OCI-LY1 (cell line): ENCODE results near the gene FARSB.

ENCODE experiments used
- H2AFZ ChIP-seq: fragments of 200-600 bp; sonication (generic), shearing (Covaris generic); 2 replicates; pipeline ENCODE4 v1.6.0; 2014; ENCODE audit warnings: antibody characterized with exemption, mild to moderate bottlenecking, low read length
- H3F3A ChIP-seq: fragments of 200-600 bp; sonication (generic), shearing (Covaris generic); 2 replicates; pipeline ENCODE4 v1.6.0; 2014; ENCODE audit warnings: mild to moderate bottlenecking, antibody characterized with exemption, low read length, moderate library complexity; ENCODE audit not compliant: insufficient read depth
- H3K27ac ChIP-seq: fragments of 200-600 bp; sonication (generic); 2 replicates; pipeline ENCODE4 v1.5.1; 2014; ENCODE audit warnings: low read length, mixed run types, mild to moderate bottlenecking, low read depth; ENCODE audit not compliant: poor library complexity, severe bottlenecking
- H3K27me3 ChIP-seq: fragments of 200-600 bp; sonication (generic); 2 replicates; pipeline ENCODE4 v1.6.0; 2014; ENCODE audit warnings: antibody characterized with exemption, mild to moderate bottlenecking, low read length, moderate library complexity; ENCODE audit not compliant: insufficient read depth
- H3K36me3 ChIP-seq: fragments of 200-600 bp; sonication (generic); 2 replicates; pipeline ENCODE4 v1.6.1; 2014; ENCODE audit warnings: mild to moderate bottlenecking, antibody characterized with exemption, low read length, moderate library complexity, mixed read lengths; ENCODE audit not compliant: insufficient read depth
- H3K4me1 ChIP-seq: fragments of 200-600 bp; sonication (generic); 2 replicates; pipeline ENCODE4 v1.5.1; 2014; ENCODE audit warnings: mild to moderate bottlenecking, low read length, moderate library complexity; ENCODE audit not compliant: insufficient read depth, severe bottlenecking
- H3K4me2 ChIP-seq: fragments of 200-600 bp; sonication (generic), shearing (Covaris generic); 2 replicates; pipeline ENCODE4 v1.6.1; 2014; ENCODE audit warnings: low read length
- H3K4me3 ChIP-seq: fragments of 200-600 bp; sonication (generic); 2 replicates; pipeline ENCODE4 v1.5.1; 2014; ENCODE audit warnings: low read length, low read depth, mild to moderate bottlenecking, mixed read lengths; ENCODE audit not compliant: poor library complexity, severe bottlenecking
- H3K79me2 ChIP-seq: fragments of 200-600 bp; shearing (Covaris generic); 2 replicates; pipeline ENCODE4 v1.6.1; 2016; ENCODE audit warnings: mixed run types, low read length, mixed read lengths; ENCODE audit not compliant: insufficient read depth
- H3K9ac ChIP-seq: fragments of 200-600 bp; sonication (generic), shearing (Covaris generic); 2 replicates; pipeline ENCODE4 v1.6.1; 2014; ENCODE audit warnings: mild to moderate bottlenecking, low read length, mixed read lengths
- H3K9me2 ChIP-seq: fragments of 200-600 bp; sonication (generic), shearing (Covaris generic); 2 replicates; pipeline ENCODE4 v1.6.1; 2014; ENCODE audit warnings: low read depth, mild to moderate bottlenecking, low read length, mixed read lengths
- H3K9me3 ChIP-seq: fragments of 200-600 bp; shearing (Covaris generic); 2 replicates; pipeline ENCODE4 v1.6.1; 2014; ENCODE audit warnings: low read length, mixed read lengths
- H4K20me1 ChIP-seq: fragments of 200-600 bp; sonication (generic), shearing (Covaris generic); 2 replicates; pipeline ENCODE4 v1.6.0; 2016; ENCODE audit warnings: mild to moderate bottlenecking, low read length; ENCODE audit not compliant: insufficient read depth
- EZH2 ChIP-seq: fragments of 200-600 bp; sonication (generic), shearing (Covaris generic); IDR thresholded peaks from 2 replicates; pipeline ENCODE4 v1.8.0; 2017; ENCODE audit warnings: borderline replicate concordance, mixed run types, mild to moderate bottlenecking, antibody characterized with exemption, low read length, moderate library complexity, mixed read lengths
- TF ChIP-seq, protein P1 (sequence below): fragments of 200-600 bp; sonication (generic), shearing (Covaris generic); IDR thresholded peaks from 2 replicates; pipeline ENCODE4 v1.5.1; 2017; ENCODE audit warnings: mild to moderate bottlenecking, antibody characterized with exemption, low read length, moderate library complexity, mixed read lengths

Gene FARSB

DNA sequence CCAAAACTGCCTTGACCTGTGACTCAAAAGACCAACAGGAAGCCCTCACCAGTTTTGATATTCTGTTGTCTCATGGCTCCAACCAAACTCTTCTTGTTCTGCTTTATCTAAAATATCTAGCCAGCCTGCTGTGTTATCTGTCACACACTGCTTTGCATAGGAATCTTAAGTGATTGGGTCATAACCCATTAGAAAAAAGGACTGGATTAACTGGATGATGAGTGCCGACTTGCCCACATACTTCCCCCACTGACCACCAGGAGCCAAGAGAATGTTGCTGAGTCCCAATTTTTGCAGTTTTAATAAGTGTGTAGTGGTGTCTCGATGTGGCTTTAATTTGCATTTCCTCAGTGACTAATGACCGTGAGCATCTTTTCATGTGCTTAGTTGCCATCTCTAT lies 22.1 kb upstream of the FARSB start:
- H3K36me3 ChIP-seq, result no peaks in the 10 kb centered on the region
- TF ChIP-seq EZH2, result no peak
- TF ChIP-seq, protein P1, sequence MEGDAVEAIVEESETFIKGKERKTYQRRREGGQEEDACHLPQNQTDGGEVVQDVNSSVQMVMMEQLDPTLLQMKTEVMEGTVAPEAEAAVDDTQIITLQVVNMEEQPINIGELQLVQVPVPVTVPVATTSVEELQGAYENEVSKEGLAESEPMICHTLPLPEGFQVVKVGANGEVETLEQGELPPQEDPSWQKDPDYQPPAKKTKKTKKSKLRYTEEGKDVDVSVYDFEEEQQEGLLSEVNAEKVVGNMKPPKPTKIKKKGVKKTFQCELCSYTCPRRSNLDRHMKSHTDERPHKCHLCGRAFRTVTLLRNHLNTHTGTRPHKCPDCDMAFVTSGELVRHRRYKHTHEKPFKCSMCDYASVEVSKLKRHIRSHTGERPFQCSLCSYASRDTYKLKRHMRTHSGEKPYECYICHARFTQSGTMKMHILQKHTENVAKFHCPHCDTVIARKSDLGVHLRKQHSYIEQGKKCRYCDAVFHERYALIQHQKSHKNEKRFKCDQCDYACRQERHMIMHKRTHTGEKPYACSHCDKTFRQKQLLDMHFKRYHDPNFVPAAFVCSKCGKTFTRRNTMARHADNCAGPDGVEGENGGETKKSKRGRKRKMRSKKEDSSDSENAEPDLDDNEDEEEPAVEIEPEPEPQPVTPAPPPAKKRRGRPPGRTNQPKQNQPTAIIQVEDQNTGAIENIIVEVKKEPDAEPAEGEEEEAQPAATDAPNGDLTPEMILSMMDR, result no peak
- H3K27ac ChIP-seq, result no peak overlapping the region
- H3K4me2 ChIP-seq, result no peak overlapping the region
- no peaks in the 10 kb centered on the region for H4K20me1 ChIP-seq
- H2AFZ ChIP-seq, result no peak overlapping the region
- H3K9me2 ChIP-seq, result no peaks in the 10 kb centered on the region
- no peaks in the 10 kb centered on the region for H3K9me3 ChIP-seq
- no peak overlapping the region for H3K4me3 ChIP-seq
- no peaks in the 10 kb centered on the region for H3K27me3 ChIP-seq
- no peaks in the 10 kb centered on the region for H3F3A ChIP-seq
- H3K4me1 ChIP-seq, result no peaks in the 10 kb centered on the region
- no peaks in the 10 kb centered on the region for H3K79me2 ChIP-seq
- H3K9ac ChIP-seq, result no peak overlapping the region

DNA sequence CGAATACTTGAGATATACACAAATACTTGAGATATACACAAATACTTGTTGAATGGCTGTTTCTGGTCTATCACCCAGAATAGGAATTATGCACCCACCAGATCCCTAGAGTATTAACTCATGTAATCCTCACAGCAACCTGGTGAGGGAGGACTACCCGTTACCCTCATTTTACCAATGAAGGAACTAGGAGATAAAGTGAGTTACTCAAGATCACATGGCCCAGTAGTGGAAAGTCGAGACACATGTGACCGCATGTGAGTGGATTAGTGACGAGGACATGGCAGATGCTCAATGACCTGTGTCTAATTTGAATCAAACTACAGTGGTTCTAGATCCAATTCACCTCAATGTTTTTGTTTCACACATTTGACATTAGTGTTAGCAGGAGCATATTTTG lies 18.0 kb upstream of the FARSB start:
- H3K9me3 ChIP-seq, result no peaks in the 10 kb centered on the region
- no peaks in the 10 kb centered on the region for H4K20me1 ChIP-seq
- no peaks in the 10 kb centered on the region for H3K9me2 ChIP-seq
- H3K36me3 ChIP-seq, result no peaks in the 10 kb centered on the region
- TF ChIP-seq, protein P1, result no peak
- TF ChIP-seq EZH2, result no peak
- no peaks in the 10 kb centered on the region for H3K79me2 ChIP-seq
- no peak overlapping the region for H2AFZ ChIP-seq
- H3K4me3 ChIP-seq, result no peak overlapping the region
- no peak overlapping the region for H3K27ac ChIP-seq
- no peaks in the 10 kb centered on the region for H3F3A ChIP-seq
- no peaks in the 10 kb centered on the region; the same call in 1 of the 2 replicates for H3K27me3 ChIP-seq
- H3K4me2 ChIP-seq, result no peak overlapping the region
- no peak overlapping the region for H3K9ac ChIP-seq
- H3K4me1 ChIP-seq, result no peaks in the 10 kb centered on the region

DNA sequence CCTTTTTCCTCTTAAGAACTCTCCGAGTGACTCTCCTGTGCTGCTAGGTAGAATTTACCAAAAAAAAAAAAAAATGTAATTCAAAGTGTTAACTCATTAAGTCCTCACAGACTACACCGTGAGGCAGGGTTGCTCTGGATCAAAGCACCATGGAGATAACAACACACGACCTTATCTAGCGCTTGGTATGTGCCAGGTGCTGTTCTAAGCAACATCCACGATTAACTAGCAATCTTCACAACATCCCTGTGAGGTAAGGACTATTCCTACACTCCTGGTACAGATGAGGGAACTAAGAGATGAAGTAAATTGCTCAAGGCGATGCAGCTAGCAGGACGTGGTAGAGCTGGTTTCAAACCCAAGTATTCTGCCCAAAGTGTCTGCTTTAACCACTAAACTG lies 17.4 kb upstream of the FARSB start:
- no peak overlapping the region for H3K27ac ChIP-seq
- no peaks in the 10 kb centered on the region for H4K20me1 ChIP-seq
- no peak overlapping the region for H2AFZ ChIP-seq
- no peak overlapping the region for H3K4me3 ChIP-seq
- H3K79me2 ChIP-seq, result no peaks in the 10 kb centered on the region
- no peaks in the 10 kb centered on the region for H3K4me1 ChIP-seq
- H3K36me3 ChIP-seq, result no peaks in the 10 kb centered on the region
- H3K9me2 ChIP-seq, result no peaks in the 10 kb centered on the region
- no peak for TF ChIP-seq EZH2
- TF ChIP-seq, protein P1, result no peak
- no peak overlapping the region for H3K4me2 ChIP-seq
- H3F3A ChIP-seq, result no peaks in the 10 kb centered on the region
- no peaks in the 10 kb centered on the region for H3K9me3 ChIP-seq
- no peaks in the 10 kb centered on the region; the same call in 1 of the 2 replicates for H3K27me3 ChIP-seq
- H3K9ac ChIP-seq, result no peak overlapping the region
